ENCODE measurements around the gene BPI.

- TF ChIP-seq EZH2 (IDR thresholded peaks at IDR 0.05; ENCODE audit: borderline replicate concordance, insufficient read depth, low read depth, low read length, poor library complexity, severe bottlenecking) (no peak), CTCF (IDR thresholded peaks at IDR 0.05) (no peak)
Observed at GRCh38 chr20:38283236-38283635, 20.7 kb upstream of the BPI start.

All from B cell (primary cell).